Nephron (organoid): ENCODE data around the gene GLMP.

ENCODE experiments used
- H3K27ac Mint-ChIP-seq, 3 experiments: 2 replicates each; pipeline ENCODE4 v1.8.0; 2020; ENCODE audit warnings: mixed read lengths in 3 of 3, mild to moderate bottlenecking in 2 of 3, moderate library complexity in 1 of 3
- H3K27me3 Mint-ChIP-seq: 2 replicates; pipeline ENCODE4 v1.8.0; 2021; ENCODE audit warnings: low read depth, mild to moderate bottlenecking, moderate library complexity, mixed read lengths
- H3K36me3 Mint-ChIP-seq: 2 replicates; pipeline ENCODE4 v1.8.0; 2020; ENCODE audit warnings: low read depth, mixed read lengths
- H3K4me1 Mint-ChIP-seq: 2 replicates; pipeline ENCODE4 v1.8.0; 2020; ENCODE audit warnings: mixed read lengths
- H3K4me3 Mint-ChIP-seq, 3 experiments: 2 replicates each; pipeline ENCODE4 v1.8.0; 2020; ENCODE audit warnings: mild to moderate bottlenecking in 3 of 3, mixed read lengths in 3 of 3, moderate library complexity in 2 of 3
- H3K9me3 Mint-ChIP-seq: 2 replicates; pipeline ENCODE4 v1.8.0; 2020; ENCODE audit warnings: mixed read lengths
- CTCF ChIP-seq, 3 experiments: fragments of 200-600 bp; sonication (generic); IDR thresholded peaks; one replicate each; pipeline ENCODE4 v1.5.0; 2021; ENCODE audit warnings: antibody characterized with exemption in 3 of 3; ENCODE audit not compliant: unreplicated experiment in 3 of 3

The GLMP gene

GRCh38 chr1:156263288-156263655 lies 32.2 kb downstream of the GLMP start:
- Mint-ChIP-seq H3K27ac (no peak overlapping the region), H3K4me1 (no peaks in the 10 kb centered on the region), H3K27me3 (no peaks in the 10 kb centered on the region), H3K4me3 (no peak overlapping the region), H3K36me3 (peaks cover 79% of the 10 kb centered on the region), H3K9me3 (no peaks in the 10 kb centered on the region)
- TF ChIP-seq CTCF (IDR thresholded peaks at IDR 0.05; ENCODE audit: unreplicated experiment in 3 of 3) = no peak

GRCh38 chr1:156262461-156263287 lies 32.8 kb downstream of the GLMP start:
- Mint-ChIP-seq H3K9me3 (no peaks in the 10 kb centered on the region), H3K27me3 (no peaks in the 10 kb centered on the region), H3K36me3 (peaks cover 81% of the 10 kb centered on the region), H3K4me1 (no peaks in the 10 kb centered on the region), H3K4me3 (no peak overlapping the region), H3K27ac (no peak overlapping the region)
- TF ChIP-seq CTCF (IDR thresholded peaks at IDR 0.05; ENCODE audit: unreplicated experiment in 3 of 3) = no peak

- no peaks in the 10 kb centered on the region for H3K4me1 Mint-ChIP-seq
- no peaks in the 10 kb centered on the region for H3K9me3 Mint-ChIP-seq
- H3K27ac Mint-ChIP-seq = peak overlapping the region in 1 of 3 experiments; percentile 8
- TF ChIP-seq CTCF (IDR thresholded peaks at IDR 0.05; ENCODE audit: unreplicated experiment in 3 of 3) = no peak
- H3K4me3 Mint-ChIP-seq = no peak overlapping the region
- no peaks in the 10 kb centered on the region for H3K27me3 Mint-ChIP-seq
- peaks cover 80% of the 10 kb centered on the region for H3K36me3 Mint-ChIP-seq
These were observed 34.6 kb downstream of the GLMP start for GRCh38 chr1:156260896-156261295.

- peaks cover 72% of the 10 kb centered on the region for H3K36me3 Mint-ChIP-seq
- no peak overlapping the region for H3K4me3 Mint-ChIP-seq
- no peaks in the 10 kb centered on the region for H3K27me3 Mint-ChIP-seq
- H3K4me1 Mint-ChIP-seq = no peaks in the 10 kb centered on the region
- H3K9me3 Mint-ChIP-seq = no peaks in the 10 kb centered on the region
- H3K27ac Mint-ChIP-seq = no peak overlapping the region
- no peak for TF ChIP-seq CTCF (IDR thresholded peaks at IDR 0.05; ENCODE audit: unreplicated experiment in 3 of 3)
These were observed 35.7 kb downstream of the GLMP start for GRCh38 chr1:156259805-156260204.

- TF ChIP-seq CTCF (IDR thresholded peaks at IDR 0.05; ENCODE audit: unreplicated experiment in 3 of 3) = no peak
- peaks cover 69% of the 10 kb centered on the region for H3K36me3 Mint-ChIP-seq
- no peaks in the 10 kb centered on the region for H3K4me1 Mint-ChIP-seq
These were observed 36.6 kb downstream of the GLMP start for GRCh38 chr1:156258859-156259258.

GRCh38 chr1:156257711-156258110 lies 37.8 kb downstream of the GLMP start:
- Mint-ChIP-seq H3K27ac (no peak overlapping the region), H3K4me3 (no peak overlapping the region)

More at GRCh38 chr1:156258859-156259258, 36.6 kb downstream of the GLMP start:
- no peaks in the 10 kb centered on the region for H3K9me3 Mint-ChIP-seq
- no peak overlapping the region for H3K4me3 Mint-ChIP-seq
- H3K27me3 Mint-ChIP-seq = no peaks in the 10 kb centered on the region
- no peak overlapping the region for H3K27ac Mint-ChIP-seq

More at GRCh38 chr1:156257711-156258110, 37.8 kb downstream of the GLMP start:
- no peak for TF ChIP-seq CTCF (IDR thresholded peaks at IDR 0.05; ENCODE audit: unreplicated experiment in 3 of 3)
- H3K9me3 Mint-ChIP-seq = no peaks in the 10 kb centered on the region
- H3K36me3 Mint-ChIP-seq = peaks cover 69% of the 10 kb centered on the region
- no peaks in the 10 kb centered on the region for H3K4me1 Mint-ChIP-seq
- no peaks in the 10 kb centered on the region for H3K27me3 Mint-ChIP-seq
